OCI-M2 (cell line): ENCODE data around the gene CYB5B.
"Not testable (repeated sequence)": the region's sequence is repeated elsewhere in the genome, so short reads cannot be mapped to it uniquely, and the experiment has no call there.

Source experiments
- DNase-seq: peaks from one replicate; lab custom pipeline; 2025; ENCODE audit not compliant: unreplicated experiment; lab: John Stamatoyannopoulos, UW

CYB5B gene

GRCh38 chr16:69408475-69408874, 15.9 kb upstream of the CYB5B start:
- no peak for DNase-seq

- DNase-seq = no peak
Observed at GRCh38 chr16:69410219-69410990, 14.0 kb upstream of the CYB5B start.

- no peak for DNase-seq
Observed at GRCh38 chr16:69411064-69411985, 13.1 kb upstream of the CYB5B start.

GRCh38 chr16:69412287-69412686, 12.1 kb upstream of the CYB5B start:
- DNase-seq = no peak

- no peak for DNase-seq
Observed at GRCh38 chr16:69413045-69413664, 11.3 kb upstream of the CYB5B start.

- no peak for DNase-seq
Observed at GRCh38 chr16:69417520-69418199, 6.8 kb upstream of the CYB5B start.

GRCh38 chr16:69419956-69420355, 4.5 kb upstream of the CYB5B start:
- DNase-seq = no peak

GRCh38 chr16:69423189-69423588, 1.2 kb upstream of the CYB5B start:
- DNase-seq = no peak

- DNase-seq = no peak
Observed at GRCh38 chr16:69424935-69425784, 741 bp downstream of the CYB5B start.

GRCh38 chr16:69428652-69429051, 4.2 kb downstream of the CYB5B start:
- DNase-seq = no peak

GRCh38 chr16:69429058-69429640, 4.7 kb downstream of the CYB5B start:
- not testable (repeated sequence) for DNase-seq

- DNase-seq = no peak
Observed at GRCh38 chr16:69431948-69432468, 7.6 kb downstream of the CYB5B start.

GRCh38 chr16:69434066-69434465, 9.6 kb downstream of the CYB5B start:
- no peak for DNase-seq

GRCh38 chr16:69435977-69436820, 11.8 kb downstream of the CYB5B start:
- no peak for DNase-seq

- DNase-seq = no peak
Observed at GRCh38 chr16:69436896-69437295, 12.5 kb downstream of the CYB5B start.

- DNase-seq = no peak
Observed at GRCh38 chr16:69438465-69438864, 14.0 kb downstream of the CYB5B start.

- no peak for DNase-seq
Observed at GRCh38 chr16:69440250-69440649, 15.8 kb downstream of the CYB5B start.

- DNase-seq = not testable (repeated sequence)
Observed at GRCh38 chr16:69441030-69441429, 16.6 kb downstream of the CYB5B start.
